Measurements from ENCODE around the gene CASP10. TPM values are rescaled to one million over a fixed set of nuclear protein-coding genes. Genes with fewer than 3 reads are reported as not detected.

CASP10 gene
- total RNA-seq, 1 experiment from 2014 or later, result 2.8 TPM

DNA sequence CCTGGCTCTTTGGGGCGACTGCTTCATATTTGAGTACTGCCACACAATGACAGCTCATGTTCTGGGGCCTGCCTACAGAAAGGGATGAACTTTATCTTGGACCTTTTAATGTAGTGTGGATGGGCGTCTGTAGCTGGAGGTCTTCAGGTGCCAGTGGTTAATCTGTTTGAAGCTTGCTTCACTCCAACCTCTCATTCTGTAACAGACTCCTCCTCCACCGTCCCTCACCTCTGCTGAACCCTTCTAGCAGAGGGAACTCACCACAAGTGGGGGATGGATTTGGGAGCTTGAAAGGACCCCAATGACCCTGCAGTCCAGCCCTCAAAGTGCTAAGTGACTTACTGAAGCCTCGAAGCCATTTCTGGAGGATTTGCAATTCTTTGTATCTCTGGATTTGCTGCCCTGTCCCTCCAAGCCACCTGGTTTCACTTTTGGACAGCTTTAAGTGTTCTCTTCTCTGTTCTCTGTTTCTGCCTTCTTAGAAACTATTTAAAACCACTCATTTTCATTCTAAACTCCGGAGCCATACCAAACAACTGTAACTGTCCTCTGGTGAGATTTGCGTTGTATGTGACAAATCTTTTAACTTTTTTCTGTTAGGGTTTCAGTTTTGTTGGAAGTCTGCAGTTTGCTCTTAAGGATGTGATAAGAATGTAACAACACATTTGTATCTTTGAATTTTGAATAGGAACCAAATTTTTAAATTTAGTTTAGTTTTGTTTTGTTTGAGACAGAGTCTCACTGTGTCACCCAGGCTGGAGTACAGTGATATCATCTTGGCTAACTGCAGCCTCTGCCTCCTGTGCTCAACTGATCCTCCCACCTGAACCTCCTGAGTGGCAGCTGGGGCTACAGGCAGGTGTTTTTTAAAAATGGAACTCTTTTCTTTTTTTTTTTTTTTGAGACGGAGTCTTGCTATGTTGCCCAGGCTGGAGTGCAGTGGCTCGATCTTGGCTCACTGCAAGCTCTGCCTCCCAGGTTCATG is 40.4 kb downstream of the CASP10 start:
- Mint-ChIP-seq H3K9me3 (peaks cover 16% of the 10 kb centered on the region), H3K4me3 (no peak overlapping the region), H3K4me1 (peaks cover 26% of the 10 kb centered on the region), H3K27ac (no peak overlapping the region), H3K36me3 (peaks cover 7% of the 10 kb centered on the region), H3K27me3 (ENCODE audit: low read depth) (0 out of 2 replicates have a peak, but pooled peaks cover 5% of the 10 kb centered on the region)
- CTCF ChIA-PET, result interaction anchor here (0.7 to 5.8 kb wide), 2 partner anchors 9 kb away, joined by 4 to 66 read pairs; no protein-coding TSS in a partner anchor
- ATAC-seq, result no peak
- TF ChIP-seq USF1 (CRISPR knock-in tag; IDR thresholded peaks at IDR 0.05), result no peak
- TF ChIP-seq, protein P1, sequence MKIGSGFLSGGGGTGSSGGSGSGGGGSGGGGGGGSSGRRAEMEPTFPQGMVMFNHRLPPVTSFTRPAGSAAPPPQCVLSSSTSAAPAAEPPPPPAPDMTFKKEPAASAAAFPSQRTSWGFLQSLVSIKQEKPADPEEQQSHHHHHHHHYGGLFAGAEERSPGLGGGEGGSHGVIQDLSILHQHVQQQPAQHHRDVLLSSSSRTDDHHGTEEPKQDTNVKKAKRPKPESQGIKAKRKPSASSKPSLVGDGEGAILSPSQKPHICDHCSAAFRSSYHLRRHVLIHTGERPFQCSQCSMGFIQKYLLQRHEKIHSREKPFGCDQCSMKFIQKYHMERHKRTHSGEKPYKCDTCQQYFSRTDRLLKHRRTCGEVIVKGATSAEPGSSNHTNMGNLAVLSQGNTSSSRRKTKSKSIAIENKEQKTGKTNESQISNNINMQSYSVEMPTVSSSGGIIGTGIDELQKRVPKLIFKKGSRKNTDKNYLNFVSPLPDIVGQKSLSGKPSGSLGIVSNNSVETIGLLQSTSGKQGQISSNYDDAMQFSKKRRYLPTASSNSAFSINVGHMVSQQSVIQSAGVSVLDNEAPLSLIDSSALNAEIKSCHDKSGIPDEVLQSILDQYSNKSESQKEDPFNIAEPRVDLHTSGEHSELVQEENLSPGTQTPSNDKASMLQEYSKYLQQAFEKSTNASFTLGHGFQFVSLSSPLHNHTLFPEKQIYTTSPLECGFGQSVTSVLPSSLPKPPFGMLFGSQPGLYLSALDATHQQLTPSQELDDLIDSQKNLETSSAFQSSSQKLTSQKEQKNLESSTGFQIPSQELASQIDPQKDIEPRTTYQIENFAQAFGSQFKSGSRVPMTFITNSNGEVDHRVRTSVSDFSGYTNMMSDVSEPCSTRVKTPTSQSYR (CRISPR knock-in tag; IDR thresholded peaks at IDR 0.05), result no peak
- TF ChIP-seq ELF4 (CRISPR knock-in tag; IDR thresholded peaks at IDR 0.05; ENCODE audit: low read depth), result no peak
- TF ChIP-seq TEAD4 (CRISPR knock-in tag; IDR thresholded peaks at IDR 0.05), result no peak
- no peak for TF ChIP-seq E2F4 (CRISPR knock-in tag; IDR thresholded peaks at IDR 0.05; ENCODE audit: borderline replicate concordance, low read depth)
- no peak for TF ChIP-seq ZNF416 (CRISPR knock-in tag; IDR thresholded peaks at IDR 0.05)
- no peak for TF ChIP-seq HMGA2 (CRISPR knock-in tag; IDR thresholded peaks at IDR 0.05)
- TF ChIP-seq ATF1 (CRISPR knock-in tag; IDR thresholded peaks at IDR 0.05), result no peak
- TF ChIP-seq, protein P2, sequence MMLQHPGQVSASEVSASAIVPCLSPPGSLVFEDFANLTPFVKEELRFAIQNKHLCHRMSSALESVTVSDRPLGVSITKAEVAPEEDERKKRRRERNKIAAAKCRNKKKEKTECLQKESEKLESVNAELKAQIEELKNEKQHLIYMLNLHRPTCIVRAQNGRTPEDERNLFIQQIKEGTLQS (CRISPR knock-in tag; conservative IDR thresholded peaks at IDR 0.05), result no peak
- TF ChIP-seq GABPB1 (CRISPR knock-in tag; IDR thresholded peaks at IDR 0.05), result no peak
- TF ChIP-seq PREB (CRISPR knock-in tag; IDR thresholded peaks at IDR 0.05; ENCODE audit: borderline replicate concordance), result no peak
- TF ChIP-seq, protein P3, sequence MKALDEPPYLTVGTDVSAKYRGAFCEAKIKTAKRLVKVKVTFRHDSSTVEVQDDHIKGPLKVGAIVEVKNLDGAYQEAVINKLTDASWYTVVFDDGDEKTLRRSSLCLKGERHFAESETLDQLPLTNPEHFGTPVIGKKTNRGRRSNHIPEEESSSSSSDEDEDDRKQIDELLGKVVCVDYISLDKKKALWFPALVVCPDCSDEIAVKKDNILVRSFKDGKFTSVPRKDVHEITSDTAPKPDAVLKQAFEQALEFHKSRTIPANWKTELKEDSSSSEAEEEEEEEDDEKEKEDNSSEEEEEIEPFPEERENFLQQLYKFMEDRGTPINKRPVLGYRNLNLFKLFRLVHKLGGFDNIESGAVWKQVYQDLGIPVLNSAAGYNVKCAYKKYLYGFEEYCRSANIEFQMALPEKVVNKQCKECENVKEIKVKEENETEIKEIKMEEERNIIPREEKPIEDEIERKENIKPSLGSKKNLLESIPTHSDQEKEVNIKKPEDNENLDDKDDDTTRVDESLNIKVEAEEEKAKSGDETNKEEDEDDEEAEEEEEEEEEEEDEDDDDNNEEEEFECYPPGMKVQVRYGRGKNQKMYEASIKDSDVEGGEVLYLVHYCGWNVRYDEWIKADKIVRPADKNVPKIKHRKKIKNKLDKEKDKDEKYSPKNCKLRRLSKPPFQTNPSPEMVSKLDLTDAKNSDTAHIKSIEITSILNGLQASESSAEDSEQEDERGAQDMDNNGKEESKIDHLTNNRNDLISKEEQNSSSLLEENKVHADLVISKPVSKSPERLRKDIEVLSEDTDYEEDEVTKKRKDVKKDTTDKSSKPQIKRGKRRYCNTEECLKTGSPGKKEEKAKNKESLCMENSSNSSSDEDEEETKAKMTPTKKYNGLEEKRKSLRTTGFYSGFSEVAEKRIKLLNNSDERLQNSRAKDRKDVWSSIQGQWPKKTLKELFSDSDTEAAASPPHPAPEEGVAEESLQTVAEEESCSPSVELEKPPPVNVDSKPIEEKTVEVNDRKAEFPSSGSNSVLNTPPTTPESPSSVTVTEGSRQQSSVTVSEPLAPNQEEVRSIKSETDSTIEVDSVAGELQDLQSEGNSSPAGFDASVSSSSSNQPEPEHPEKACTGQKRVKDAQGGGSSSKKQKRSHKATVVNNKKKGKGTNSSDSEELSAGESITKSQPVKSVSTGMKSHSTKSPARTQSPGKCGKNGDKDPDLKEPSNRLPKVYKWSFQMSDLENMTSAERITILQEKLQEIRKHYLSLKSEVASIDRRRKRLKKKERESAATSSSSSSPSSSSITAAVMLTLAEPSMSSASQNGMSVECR (CRISPR knock-in tag; IDR thresholded peaks at IDR 0.05; ENCODE audit: borderline replicate concordance), result no peak
- TF ChIP-seq ZNF121 (CRISPR knock-in tag; IDR thresholded peaks at IDR 0.05), result no peak
- TF ChIP-seq EMX1 (CRISPR knock-in tag; IDR thresholded peaks at IDR 0.05), result no peak
- no peak for TF ChIP-seq KAT7 (CRISPR knock-in tag; IDR thresholded peaks at IDR 0.05; ENCODE audit: borderline replicate concordance)
- TF ChIP-seq TCF7 (CRISPR knock-in tag; IDR thresholded peaks at IDR 0.05; ENCODE audit: low read depth), result no peak
- no peak for TF ChIP-seq RELA (CRISPR knock-in tag; IDR thresholded peaks at IDR 0.05; ENCODE audit: borderline replicate concordance)
- POLR2A ChIA-PET, result no interaction called here
- DNase-seq (ENCODE audit: low spot score), result no peak

Measured in WTC11 (cell line).